ENCODE data around the gene ZNF563. TPM values are rescaled to one million over a fixed set of nuclear protein-coding genes. Genes with fewer than 3 reads are reported as not detected.
A peak's percentile ranks its signal among the peaks of the same experiment; 100 is the strongest.

Gene ZNF563
- total RNA-seq, 1 donor from 2014 or later: 2.4 TPM

GRCh38 chr19:12287958-12288500 lies 45.4 kb downstream of the ZNF563 start:
- Histone ChIP-seq H3K36me3 (ENCODE audit: control insufficient read depth, insufficient read depth, low read length) (peaks cover 1% of the 10 kb centered on the region), H3K27me3 (ENCODE audit: control insufficient read depth, insufficient read depth, low read length) (no peaks in the 10 kb centered on the region), H3K4me3 (ENCODE audit: low read depth, low read length) (no peak overlapping the region)
- FAIRE-seq (no peak), DNase-seq (ENCODE audit: low read depth) (no peak)
- no peak for TF ChIP-seq CTCF (IDR thresholded peaks at IDR 0.05; ENCODE audit: insufficient read depth, low read length, severe bottlenecking)

- DNase-seq (ENCODE audit: low read depth): no peak
- Histone ChIP-seq H3K27me3 (ENCODE audit: control insufficient read depth, insufficient read depth, low read length) (no peaks in the 10 kb centered on the region), H3K4me3 (ENCODE audit: low read depth, low read length) (no peak overlapping the region), H3K36me3 (ENCODE audit: control insufficient read depth, insufficient read depth, low read length) (peaks cover 1% of the 10 kb centered on the region)
- FAIRE-seq: no peak
- TF ChIP-seq CTCF (IDR thresholded peaks at IDR 0.05; ENCODE audit: insufficient read depth, low read length, severe bottlenecking): no peak
Observed at GRCh38 chr19:12284631-12285030, 48.8 kb downstream of the ZNF563 start.

- FAIRE-seq (no peak), DNase-seq (ENCODE audit: low read depth) (no peak)
- Histone ChIP-seq H3K4me3 (ENCODE audit: low read depth, low read length) (no peak overlapping the region), H3K36me3 (ENCODE audit: control insufficient read depth, insufficient read depth, low read length) (peaks cover 1% of the 10 kb centered on the region), H3K27me3 (ENCODE audit: control insufficient read depth, insufficient read depth, low read length) (no peaks in the 10 kb centered on the region)
- TF ChIP-seq CTCF (IDR thresholded peaks at IDR 0.05; ENCODE audit: insufficient read depth, low read length, severe bottlenecking): no peak
Observed at GRCh38 chr19:12284226-12284625, 49.2 kb downstream of the ZNF563 start.

GRCh38 chr19:12278713-12279112 lies 54.7 kb downstream of the ZNF563 start:
- Histone ChIP-seq H3K36me3 (ENCODE audit: control insufficient read depth, insufficient read depth, low read length) (no peaks in the 10 kb centered on the region), H3K4me3 (ENCODE audit: low read depth, low read length) (no peak overlapping the region), H3K27me3 (ENCODE audit: control insufficient read depth, insufficient read depth, low read length) (no peaks in the 10 kb centered on the region)
- no peak for TF ChIP-seq CTCF (IDR thresholded peaks at IDR 0.05; ENCODE audit: insufficient read depth, low read length, severe bottlenecking)
- FAIRE-seq (no peak), DNase-seq (ENCODE audit: low read depth) (no peak)

GRCh38 chr19:12272980-12273901 lies 60.2 kb downstream of the ZNF563 start:
- H3K4me3 ChIP-seq (ENCODE audit: low read depth, low read length): no peak overlapping the region
- FAIRE-seq (no peak), DNase-seq (ENCODE audit: low read depth) (peak; percentile 1)
- TF ChIP-seq CTCF (IDR thresholded peaks at IDR 0.05; ENCODE audit: insufficient read depth, low read length, severe bottlenecking): no peak
- peaks cover 7% of the 10 kb centered on the region for H3K36me3 ChIP-seq (ENCODE audit: control insufficient read depth, insufficient read depth, low read length)
- H3K27me3 ChIP-seq (ENCODE audit: control insufficient read depth, insufficient read depth, low read length): no peaks in the 10 kb centered on the region
